ENCODE measurements around the gene MAPKAPK5.
A peak's percentile ranks its signal among the peaks of the same experiment; 100 is the strongest.
"Not testable (repeated sequence)": the region's sequence is repeated elsewhere in the genome, so short reads cannot be mapped to it uniquely, and the experiment has no call there.

Gene MAPKAPK5

GRCh38 chr12:111841750-111842555 is at the start of gene MAPKAPK5:
MAPKAPK5 (plus strand) TSS chr12:111842228; CDS start chr12:111842734, 506 bp downstream.
- FAIRE-seq = no peak

GRCh38 chr12:111792856-111793235 is 49.2 kb upstream of the MAPKAPK5 start:
- no peak for FAIRE-seq

GRCh38 chr12:111798182-111798581 is 43.8 kb upstream of the MAPKAPK5 start:
- no peak for FAIRE-seq

- no peak for FAIRE-seq
Observed at GRCh38 chr12:111799758-111800157, 42.3 kb upstream of the MAPKAPK5 start.

- no peak for FAIRE-seq
Observed at GRCh38 chr12:111803038-111803626, 38.9 kb upstream of the MAPKAPK5 start.

- FAIRE-seq = no peak
Observed at GRCh38 chr12:111803851-111804250, 38.2 kb upstream of the MAPKAPK5 start.

GRCh38 chr12:111806304-111806703 is 35.7 kb upstream of the MAPKAPK5 start:
- no peak for FAIRE-seq

GRCh38 chr12:111807232-111807631 is 34.8 kb upstream of the MAPKAPK5 start:
- no peak for FAIRE-seq

GRCh38 chr12:111812881-111813741 is 28.9 kb upstream of the MAPKAPK5 start:
- FAIRE-seq = peak; percentile 76

- no peak for FAIRE-seq
Observed at GRCh38 chr12:111816065-111816615, 25.9 kb upstream of the MAPKAPK5 start.

- FAIRE-seq = not testable (repeated sequence)
Observed at GRCh38 chr12:111816898-111817297, 25.1 kb upstream of the MAPKAPK5 start.

- FAIRE-seq = no peak
Observed at GRCh38 chr12:111818340-111818739, 23.7 kb upstream of the MAPKAPK5 start.

GRCh38 chr12:111819191-111820158 is 22.6 kb upstream of the MAPKAPK5 start:
- FAIRE-seq = no peak

GRCh38 chr12:111820828-111821227 is 21.2 kb upstream of the MAPKAPK5 start:
- not testable (repeated sequence) for FAIRE-seq

GRCh38 chr12:111822886-111823285 is 19.1 kb upstream of the MAPKAPK5 start:
- FAIRE-seq = no peak

GRCh38 chr12:111823891-111824290 is 18.1 kb upstream of the MAPKAPK5 start:
- no peak for FAIRE-seq

GRCh38 chr12:111824312-111824711 is 17.7 kb upstream of the MAPKAPK5 start:
- not testable (repeated sequence) for FAIRE-seq

GRCh38 chr12:111825509-111825908 is 16.5 kb upstream of the MAPKAPK5 start:
- no peak for FAIRE-seq

GRCh38 chr12:111826316-111826715 is 15.7 kb upstream of the MAPKAPK5 start:
- no peak for FAIRE-seq

- FAIRE-seq = no peak
Observed at GRCh38 chr12:111826992-111827391, 15.0 kb upstream of the MAPKAPK5 start.

- FAIRE-seq = no peak
Observed at GRCh38 chr12:111827907-111828306, 14.1 kb upstream of the MAPKAPK5 start.
